GM21390 (cell line): ENCODE results near the gene POU2F1.

Experiments
- ATAC-seq: cut with Tn5 transposase; IDR thresholded peaks from one replicate; pipeline ENCODE4 v1.9.1; 2021; ENCODE audit not compliant: unreplicated experiment

Gene POU2F1

DNA sequence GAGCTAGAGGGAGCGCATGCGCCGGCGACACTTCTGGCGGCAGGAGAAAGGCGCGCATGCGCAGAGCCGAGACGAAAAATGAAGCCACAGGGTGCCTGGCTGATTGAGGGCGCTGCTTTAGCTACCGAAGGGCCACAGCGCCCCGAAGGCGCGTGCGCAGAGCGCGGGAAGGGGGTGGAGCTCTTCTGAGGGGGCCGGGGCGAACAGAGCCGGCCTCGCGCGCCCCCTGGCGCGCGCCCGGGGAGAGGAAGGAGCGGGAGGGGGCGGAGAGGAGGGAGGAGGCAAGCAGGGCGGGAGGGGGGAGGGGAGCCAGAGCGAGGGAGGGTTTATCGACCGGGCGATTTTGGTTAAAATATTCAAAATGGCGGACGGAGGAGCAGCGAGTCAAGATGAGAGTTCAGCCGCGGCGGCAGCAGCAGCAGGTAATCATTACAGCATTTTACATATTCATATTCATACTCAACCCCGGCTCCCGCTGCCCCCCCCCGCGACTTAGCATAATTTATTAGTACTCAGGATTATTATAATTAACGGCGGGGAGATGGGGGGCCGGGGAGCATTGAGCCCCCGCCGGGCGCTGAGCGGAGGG, at the start of gene POU2F1:
POU2F1 (plus strand) TSS at position 350 of the 589 bp plus-strand sequence; CDS start at position 362, 12 bp downstream.
- peak; percentile 49 for ATAC-seq

DNA sequence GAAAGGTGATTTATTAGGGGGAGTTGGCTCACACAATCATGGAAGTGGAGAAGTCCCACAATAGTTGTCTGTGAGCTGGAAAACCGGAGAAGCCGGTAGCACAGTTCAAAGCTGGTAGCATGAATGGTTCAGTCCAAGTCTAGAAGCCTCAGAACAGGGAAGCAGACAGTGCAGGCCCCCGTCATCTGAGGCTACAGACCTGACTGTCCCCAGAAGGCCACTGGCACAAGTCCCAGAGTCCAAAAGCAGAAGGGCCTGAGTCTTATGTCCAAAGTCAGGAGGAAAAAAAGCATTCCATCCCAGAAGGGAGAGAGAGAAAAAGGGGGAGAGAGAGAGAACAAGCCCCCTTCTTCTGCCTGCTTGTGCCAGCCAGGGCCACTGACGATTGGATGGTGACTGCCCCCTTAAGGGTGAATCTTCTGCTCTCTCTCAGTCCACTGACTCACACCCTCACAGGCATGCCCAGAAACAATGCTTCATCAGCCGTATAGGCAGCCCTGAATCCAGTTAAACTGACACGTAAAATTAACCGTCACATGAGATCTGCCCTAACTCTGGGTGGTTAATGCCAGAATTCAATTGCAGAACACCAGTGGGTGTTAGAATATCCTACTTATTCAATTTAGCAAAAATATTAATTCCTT, 49.3 kb upstream of the POU2F1 start:
- no peak for ATAC-seq

DNA sequence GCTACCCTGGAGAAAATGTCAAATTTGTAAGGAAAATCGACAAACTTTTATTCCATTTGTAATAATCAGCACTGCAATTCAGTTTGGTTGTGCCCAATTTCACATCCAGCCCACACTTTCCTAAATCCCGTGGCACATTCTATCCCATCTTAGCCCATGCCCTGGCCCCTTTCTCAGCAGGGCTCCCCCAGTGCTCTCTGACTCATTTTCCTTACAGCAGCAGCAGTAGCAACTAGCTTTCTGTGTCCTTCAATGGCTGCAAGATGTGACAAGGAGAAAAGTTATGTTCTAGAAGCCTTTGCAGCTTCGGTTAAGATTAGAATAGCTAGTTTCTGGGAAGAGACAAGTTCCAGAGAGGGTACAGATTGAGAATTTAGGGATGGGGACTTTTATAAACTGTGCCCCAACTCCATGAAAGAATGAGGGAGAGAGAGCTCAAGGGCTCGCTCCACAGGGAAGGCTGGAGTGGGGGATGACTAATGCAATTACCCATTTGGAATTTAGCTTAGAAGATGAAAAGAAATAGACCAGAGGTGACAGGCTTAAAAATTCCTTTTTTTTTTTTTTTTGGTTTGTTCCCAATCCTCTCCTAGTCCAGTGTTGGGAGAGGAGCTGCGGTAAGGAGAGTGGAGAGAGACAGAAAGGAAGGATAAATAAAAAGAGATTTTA, 47.0 kb upstream of the POU2F1 start:
- no peak for ATAC-seq

DNA sequence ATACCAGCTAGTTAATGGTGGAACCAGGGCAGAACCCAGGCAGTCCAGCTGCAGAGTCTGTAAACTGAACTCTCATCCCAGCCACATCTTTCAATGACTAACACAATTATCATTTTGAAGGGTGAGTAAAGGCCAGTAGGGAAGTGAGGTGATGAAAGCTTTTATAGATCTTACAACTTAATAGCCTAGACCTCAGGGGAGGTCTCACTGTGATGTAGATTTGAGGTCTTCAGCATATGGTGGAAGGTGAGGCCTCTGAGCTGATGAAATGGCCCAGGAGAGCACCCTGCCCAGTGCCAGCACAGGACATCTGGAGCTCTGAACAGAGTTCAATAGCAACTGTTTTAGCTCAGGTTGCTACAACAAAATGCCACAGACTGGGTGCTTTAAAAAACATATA, 44.8 kb upstream of the POU2F1 start:
- ATAC-seq = no peak

DNA sequence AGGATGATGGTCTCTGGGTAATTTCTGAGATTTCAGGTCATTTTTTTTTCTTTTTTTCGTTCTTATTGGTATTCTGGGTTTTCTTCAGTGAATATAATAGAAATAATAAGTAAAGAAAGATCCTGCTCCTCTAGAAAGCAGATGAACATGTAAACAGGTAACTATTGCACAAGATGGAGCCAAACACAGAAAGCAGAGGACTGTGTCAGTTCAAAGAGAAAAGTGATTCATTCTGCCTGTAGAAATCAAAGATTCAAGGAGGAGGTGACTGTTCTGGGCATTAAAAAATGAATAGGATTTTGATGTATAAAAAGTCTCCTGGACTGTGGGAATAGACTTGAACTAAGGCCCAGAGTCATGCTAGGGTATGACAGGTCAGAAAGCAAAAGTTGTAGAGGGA, 41.9 kb upstream of the POU2F1 start:
- no peak for ATAC-seq

DNA sequence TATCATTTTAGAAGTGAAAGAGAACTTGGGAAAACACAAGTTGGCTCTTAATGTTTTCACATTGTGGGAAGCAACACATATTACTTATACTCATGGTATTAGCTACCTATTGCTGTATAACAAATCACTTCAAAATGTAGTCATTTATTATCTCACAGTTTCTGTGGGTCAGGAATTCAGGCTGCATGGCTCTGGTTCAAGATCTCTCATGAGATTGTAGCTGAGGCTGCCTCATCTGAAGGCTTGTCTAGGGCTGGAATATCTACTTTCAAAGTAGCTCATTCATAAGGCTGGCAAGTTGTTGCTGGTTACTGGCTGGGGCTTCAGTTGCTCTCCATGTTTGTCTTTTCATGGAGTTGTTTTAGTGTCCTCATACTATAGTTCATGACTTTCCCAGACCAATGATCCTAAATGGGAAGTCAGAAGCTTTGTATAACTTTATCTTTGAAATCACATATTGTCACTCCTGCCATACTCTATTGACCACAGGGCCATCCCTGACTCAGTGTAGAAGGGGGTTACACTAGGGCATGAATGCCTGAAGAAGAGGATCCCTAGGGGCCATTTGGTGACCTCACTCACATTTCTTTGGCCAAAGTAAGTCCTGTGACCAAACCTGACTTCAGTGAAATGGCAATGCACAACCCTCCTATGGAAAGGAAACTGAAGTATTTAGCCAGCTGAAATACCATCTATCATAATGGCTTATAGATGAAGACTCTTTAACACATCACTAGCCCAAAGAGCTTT, 37.9 kb upstream of the POU2F1 start:
- ATAC-seq = no peak

DNA sequence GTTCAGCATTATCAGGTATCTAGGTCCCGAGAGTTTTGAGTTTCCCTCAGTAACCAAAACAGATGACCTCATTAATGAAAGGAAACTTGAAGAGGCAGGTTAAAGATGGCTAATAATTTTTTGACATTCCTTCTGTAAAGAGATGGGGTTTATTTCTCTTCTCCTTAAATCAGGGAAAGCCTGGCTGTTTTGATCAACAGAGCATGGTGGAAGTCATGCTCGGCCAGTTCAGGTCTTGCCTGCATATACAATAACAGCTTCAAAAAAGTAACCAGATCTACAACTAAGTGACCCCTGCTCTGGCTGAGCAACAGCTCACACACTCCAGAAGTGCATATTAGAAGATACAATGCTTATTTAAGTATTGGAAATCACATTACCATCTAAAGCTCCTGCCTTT, 36.6 kb upstream of the POU2F1 start:
- no peak for ATAC-seq

DNA sequence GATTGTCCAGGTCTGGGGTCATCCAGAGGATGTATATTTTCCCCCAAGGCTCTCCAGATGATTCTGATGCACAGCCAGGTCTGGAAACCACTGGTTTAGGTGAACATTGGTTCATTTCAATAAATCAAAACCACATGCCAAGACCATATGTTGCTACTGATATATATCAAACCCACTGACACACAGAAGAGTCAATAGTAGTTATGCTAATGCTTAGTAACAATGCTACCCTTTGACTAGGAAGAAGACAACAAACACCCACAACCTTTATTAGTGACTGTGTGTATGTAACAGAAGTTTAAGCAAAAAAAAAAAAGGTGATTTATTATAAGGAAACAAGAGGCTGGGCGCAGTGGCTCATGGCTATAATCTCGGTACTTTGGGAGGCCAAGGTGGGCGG, 35.6 kb upstream of the POU2F1 start:
- no peak for ATAC-seq

DNA sequence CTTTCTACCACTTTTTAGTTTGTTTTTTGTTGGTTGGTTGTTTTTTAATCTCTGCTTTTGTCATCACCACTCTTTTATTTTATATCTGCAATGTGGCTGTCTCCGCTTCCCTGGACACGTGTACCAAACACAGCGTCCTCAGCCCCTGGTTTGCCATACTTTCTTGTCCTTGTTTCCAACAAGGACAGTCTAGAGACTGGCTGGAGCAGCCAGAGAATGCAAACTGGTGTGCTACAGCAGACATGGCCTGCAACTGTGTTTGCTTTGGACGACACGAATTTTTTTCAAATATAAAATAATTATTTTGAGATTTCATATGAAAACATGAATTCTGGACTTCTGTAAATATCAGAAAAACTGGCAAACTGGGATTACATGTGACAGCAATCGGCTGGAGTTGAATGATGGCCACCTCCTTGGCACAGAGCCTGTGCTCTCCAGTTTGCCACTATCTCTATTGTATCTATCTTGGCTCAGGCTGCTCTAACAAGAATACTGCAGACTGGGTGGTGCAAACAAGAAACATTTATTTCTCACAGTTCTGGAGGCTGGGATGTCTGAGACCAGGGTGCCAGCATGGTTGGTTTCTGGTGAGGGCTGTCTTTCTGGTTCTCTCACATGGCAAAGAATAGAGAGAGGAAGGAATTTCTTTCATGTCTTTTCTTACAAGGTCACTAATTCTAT, 34.6 kb upstream of the POU2F1 start:
- no peak for ATAC-seq

DNA sequence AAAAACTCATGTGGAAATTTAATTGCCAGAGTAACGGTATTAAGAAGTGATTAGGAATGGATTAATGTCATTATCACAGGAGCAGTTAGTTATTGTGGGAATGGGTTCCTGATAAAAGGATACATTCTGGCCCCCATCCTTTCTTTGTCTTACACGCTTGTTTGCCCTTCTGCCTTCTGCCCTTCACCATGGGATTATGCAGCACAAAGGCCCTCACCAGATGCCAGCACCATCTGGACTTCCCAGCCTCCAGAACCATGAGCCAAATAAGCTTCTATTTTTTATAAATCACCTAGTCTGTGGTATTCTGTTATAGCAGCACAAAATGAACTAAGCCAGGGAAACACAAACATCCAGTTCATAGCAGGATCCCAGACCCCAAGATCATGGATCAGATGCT, 33.9 kb upstream of the POU2F1 start:
- ATAC-seq = no peak

DNA sequence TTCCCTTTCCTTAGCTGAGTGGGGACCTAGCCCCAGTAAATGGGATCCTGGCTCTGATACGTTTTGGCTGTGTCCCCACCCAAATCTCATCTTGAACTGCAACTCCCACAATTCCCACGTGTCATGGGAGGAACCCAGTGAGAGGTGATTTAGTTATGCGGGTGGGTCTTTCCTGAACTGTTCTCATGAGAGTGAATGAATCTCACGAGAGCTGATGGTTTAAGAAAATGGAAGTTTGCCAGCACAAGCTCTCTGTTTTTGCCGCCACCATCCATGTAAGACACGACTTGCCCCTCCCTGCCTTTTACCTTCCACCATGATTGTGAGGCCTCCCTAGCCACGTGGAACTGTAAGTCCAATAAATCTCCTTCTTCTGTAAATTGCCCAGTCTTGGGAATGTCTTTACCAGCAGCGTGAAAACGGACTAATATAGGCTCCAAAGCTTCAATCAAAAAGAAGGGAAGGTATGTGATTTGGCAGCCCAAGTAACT, 29.9 kb upstream of the POU2F1 start:
- ATAC-seq = no peak

DNA sequence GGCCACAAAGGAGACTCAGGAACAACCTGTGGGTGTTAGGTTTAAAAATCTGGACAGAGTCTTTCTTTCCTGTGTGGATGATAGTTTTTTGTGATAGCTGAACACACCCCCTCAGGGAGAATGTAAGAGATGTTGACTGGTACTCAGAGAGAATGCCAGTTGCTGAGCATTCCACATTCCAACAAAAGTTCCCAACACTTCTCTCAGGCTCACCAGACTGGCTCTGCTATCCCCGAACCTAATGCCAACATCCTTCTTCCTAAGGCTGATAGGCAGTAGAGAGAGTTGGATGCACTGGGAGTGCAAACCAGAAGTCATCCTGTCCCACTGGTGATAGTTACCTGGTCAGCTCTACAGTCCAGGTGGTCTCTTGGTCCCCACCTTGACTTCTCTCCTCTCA, 28.7 kb upstream of the POU2F1 start:
- no peak for ATAC-seq

DNA sequence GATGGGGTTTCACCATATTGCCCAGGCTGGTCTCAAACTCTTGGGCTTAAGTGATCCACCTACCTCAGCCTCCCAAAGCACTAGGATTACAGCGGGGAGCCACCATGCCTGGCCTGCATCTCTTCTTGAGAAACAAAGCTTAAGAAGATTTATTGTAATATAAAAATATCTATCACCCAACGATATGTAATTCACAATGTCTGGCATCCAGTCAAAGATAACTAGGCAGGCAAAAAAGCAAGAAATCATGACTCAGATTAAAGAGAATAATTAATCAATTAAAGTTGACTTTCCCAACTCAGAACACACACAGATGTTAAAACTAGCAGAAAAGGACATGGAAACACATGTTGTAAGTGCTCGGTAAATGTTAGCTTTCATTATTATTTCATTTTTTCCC, 26.5 kb upstream of the POU2F1 start:
- ATAC-seq = no peak

DNA sequence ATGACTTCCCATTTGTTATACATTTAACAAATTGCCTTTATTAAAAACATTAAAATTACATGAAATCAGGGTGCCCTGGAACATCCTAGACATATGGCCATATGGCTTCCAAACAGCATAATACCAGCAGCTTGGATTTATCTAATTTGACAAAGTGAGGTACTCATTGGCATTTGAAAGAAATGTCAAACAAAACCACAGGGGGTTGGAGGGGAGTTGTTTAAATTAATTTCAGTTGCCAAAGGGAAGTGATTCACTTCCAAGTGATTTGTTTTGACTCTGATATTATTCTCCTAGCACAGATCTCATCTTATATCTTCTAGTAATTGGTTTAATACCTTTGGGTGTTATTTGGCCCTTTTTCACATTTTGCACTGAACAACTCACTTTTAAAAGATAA, 24.5 kb upstream of the POU2F1 start:
- ATAC-seq = no peak

DNA sequence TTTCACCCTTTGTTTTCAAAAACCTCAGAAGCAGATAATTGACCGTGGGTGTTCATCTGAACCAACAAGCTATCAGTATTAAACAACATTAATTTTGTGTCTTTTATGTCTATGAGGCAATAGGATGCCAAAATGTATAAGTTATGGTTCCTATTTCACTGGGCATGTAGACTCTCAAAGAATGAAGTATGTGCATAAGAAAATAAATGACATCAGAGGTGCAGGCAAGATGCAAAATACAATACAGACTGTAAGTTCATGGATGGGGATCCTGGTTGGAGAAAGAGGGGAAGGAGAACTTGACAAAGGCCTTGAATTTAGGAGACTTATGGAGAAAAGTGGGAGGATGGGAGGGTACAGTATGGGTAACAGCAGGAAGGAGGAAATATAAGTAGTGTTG, 23.4 kb upstream of the POU2F1 start:
- ATAC-seq = no peak

DNA sequence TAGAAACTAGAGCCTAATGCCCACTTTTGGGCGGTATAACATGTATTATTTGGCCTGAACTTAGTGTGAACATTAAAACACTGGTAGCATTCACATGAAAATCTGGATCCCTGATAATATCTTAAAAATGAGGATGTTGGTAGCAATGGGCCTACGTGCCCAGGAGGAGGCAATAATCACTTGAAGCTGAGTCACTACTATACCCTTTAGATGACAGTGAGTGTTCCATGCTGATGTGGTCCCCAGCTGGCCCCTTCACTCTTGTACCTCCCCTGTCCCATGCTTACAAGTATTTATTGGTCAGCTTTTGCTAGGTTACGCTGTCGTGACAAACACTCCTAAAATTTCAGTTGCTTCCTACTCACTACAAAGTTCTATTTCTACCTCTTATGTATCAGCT, 23.0 kb upstream of the POU2F1 start:
- ATAC-seq = no peak

DNA sequence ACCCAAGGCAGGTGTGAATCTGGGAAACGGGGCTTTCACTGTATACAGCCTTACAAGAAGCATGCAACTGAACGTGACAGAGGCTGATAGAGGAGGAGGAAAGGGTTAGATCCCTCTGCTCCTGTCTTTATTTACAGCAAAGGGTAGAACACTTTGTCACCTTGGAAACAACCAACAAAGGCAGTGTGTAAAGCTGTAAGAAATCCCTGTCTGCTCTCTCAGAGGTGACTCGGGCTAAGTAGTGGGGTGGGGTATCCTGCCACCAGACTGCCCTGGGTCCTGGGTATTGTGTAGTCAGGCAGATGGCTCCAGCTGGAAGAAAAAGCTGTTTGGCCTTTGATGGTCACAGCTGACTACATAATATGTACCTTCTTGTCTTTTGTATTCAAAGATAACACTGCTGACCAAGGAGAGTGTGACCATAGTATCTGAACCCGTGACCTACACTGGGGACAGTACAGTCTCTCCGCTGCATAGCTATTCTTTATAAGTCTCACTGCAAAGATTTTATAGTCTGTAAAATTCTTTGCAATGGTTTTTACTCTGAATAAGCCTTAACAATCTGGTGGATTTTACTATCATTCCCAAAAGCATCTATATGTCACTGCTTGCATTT, 22.1 kb upstream of the POU2F1 start:
- no peak for ATAC-seq

DNA sequence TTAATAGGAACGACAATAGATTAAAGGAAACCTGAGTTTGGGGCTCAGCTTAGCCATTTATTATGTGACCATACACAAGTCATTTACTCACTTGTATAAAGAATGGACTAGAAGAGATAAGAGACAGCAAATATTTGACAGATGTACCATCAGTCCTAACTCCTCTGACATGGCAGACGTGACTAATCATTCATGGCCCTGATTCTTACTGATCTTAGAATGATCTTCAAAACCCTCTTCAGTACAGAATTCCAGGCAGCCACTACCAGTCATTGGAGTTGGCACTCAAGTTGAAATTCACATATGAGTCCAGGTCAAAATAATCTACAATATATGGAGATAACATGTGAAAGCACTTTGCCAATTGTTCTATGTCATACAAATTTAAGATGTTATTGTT, 21.0 kb upstream of the POU2F1 start:
- no peak for ATAC-seq

DNA sequence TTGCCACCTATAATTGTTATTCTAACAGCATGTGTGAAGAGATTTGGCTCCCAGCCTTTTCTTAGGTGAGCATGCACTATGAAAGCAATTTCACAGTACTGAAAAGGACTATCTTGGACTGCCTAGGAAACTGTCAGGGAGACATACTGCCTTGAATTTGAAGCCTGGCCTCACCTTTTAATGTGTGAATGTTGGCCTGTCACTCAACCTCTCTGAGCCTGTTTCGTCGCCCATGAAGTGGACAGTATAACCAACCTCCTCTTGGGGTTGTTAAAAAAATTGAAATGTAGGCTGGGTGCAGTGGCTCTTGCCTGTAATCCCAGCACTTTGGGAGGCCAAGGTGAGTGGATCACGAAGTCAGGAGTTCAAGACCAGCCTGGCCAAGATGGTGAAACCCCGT, 20.4 kb upstream of the POU2F1 start:
- no peak for ATAC-seq

DNA sequence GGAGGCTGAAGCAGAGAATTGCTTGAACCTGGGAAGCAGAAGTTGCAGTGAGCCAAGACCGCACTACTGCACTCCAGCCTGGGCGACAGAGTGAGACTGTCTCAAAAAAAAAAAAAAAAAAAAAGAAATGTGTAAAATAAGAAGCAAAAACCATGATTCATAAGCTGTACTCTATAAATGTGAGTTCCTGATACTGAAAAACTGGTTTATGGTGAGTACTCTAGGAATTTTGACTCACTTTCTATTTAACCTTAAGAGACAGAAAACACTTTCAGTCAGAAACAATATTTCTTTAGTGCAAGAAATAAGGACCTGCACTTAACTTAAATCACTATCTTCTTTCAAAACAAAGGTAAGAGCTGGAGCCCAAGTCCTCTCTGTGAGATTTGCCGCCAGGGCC, 19.9 kb upstream of the POU2F1 start:
- ATAC-seq = no peak

DNA sequence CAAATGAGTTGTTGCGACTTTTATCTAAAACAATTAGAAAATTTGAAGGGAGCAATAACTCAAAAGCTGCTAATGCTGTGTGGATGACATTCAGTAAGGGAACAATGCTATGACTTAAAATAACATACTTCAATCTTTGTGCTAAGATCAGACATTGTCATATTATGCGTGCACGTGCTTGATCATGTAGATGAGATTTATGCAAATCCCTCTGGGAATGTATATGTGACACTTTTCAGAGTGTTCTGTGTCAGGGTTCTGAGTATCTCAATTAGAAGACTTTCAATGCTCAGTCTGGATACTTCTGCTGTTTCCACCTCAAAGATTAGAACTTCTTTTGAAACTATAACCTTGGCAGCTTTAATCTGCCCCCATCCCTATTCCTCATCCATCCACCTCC, 18.6 kb upstream of the POU2F1 start:
- no peak for ATAC-seq
